Measurements from ENCODE around the gene PLCB4.

Gene PLCB4

DNA sequence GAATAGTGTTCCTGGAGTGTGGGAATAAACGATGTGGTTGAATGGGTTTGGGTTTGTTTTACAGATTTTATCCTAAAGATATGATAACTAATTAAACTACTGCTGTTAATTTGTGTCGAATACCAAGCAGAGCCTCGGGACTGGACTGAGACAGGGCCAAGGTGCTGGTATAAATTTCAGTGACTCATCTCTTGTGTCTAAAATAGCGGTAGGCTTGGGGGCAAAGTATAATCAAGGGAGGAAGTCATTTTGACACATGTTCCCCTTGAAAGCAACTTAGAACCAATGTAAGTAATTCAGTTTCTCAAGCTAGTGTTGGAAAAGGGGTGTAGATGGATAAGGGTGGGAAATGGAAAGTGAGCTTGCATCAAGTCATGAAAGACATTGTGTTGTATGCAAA lies 108.4 kb downstream of the PLCB4 start:
- H4K91ac ChIP-seq (ENCODE audit: low read length) = no peak overlapping the region
- WGBS = 49% methylated on average over 3 of the region's 4 CpGs

DNA sequence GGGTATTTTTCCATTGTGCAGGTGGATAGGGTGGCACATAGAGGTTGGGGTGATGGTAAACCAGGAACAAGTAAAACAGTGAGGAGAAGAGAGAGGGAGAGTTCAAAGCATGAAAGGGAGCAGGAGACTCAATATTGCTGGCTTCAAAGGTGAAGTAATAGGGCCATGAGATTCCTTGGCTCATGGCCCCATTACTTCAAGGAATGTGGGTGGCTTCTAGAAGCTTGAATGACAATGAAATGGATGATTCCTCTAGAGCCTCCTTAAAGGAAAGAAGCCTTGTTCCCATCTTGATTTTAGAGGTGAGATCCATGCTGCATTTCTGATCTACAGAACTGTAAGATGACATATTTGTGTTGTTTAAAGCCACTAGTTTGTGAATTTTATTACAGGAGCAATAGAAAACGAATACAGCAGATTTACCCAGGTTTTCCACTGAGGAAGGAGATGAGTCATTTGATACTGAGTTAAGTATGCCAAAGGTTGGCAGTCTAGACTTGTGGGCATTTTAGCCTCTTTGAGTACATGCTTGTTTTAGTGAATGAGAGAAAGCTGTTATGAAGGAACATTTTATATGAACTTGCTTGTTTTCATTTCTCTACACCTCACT lies 110.4 kb downstream of the PLCB4 start:
- peak; percentile 43 for DNase-seq
- no peak overlapping the region for H2BK12ac ChIP-seq (ENCODE audit: low read length in 2 of 2)
- H3K36me3 ChIP-seq (ENCODE audit: control insufficient read depth in 1 of 2, insufficient read depth in 2 of 2, low read depth in 1 of 2, low read length in 2 of 2) = no peaks in the 10 kb centered on the region
- H3K27ac ChIP-seq (ENCODE audit: low read length, poor library complexity, severe bottlenecking) = peak overlapping the region; percentile 8
- H3K18ac ChIP-seq (ENCODE audit: low read depth in 1 of 2, low read length in 2 of 2) = peak overlapping the region in 1 of 2 experiments; percentile 34
- H2AFZ ChIP-seq (ENCODE audit: low read depth, low read length) = no peak overlapping the region
- no peak overlapping the region for H3K9ac ChIP-seq (ENCODE audit: low read length)
- no peak overlapping the region for H3K14ac ChIP-seq (ENCODE audit: low read length in 2 of 2)
- peak overlapping the region; percentile 9 for H2AK5ac ChIP-seq (ENCODE audit: low read length, severe bottlenecking)
- H3K23ac ChIP-seq (ENCODE audit: low read length in 2 of 2) = no peak overlapping the region
- no peak overlapping the region for H4K91ac ChIP-seq (ENCODE audit: low read length)
- no peak overlapping the region for H4K8ac ChIP-seq (ENCODE audit: low read length)
- no peak overlapping the region for H3K4ac ChIP-seq (ENCODE audit: low read depth in 1 of 2, low read length in 2 of 2)
- 84% methylated on average over 1 of the region's 1 CpG for WGBS
- no peak overlapping the region for H2BK5ac ChIP-seq (ENCODE audit: low read depth, low read length, poor library complexity, severe bottlenecking)
- H2BK120ac ChIP-seq (ENCODE audit: low read depth, low read length) = no peak overlapping the region
- H3K27me3 ChIP-seq (ENCODE audit: control insufficient read depth in 1 of 2, insufficient read depth in 1 of 2, low read length in 2 of 2) = no peaks in the 10 kb centered on the region
- no peaks in the 10 kb centered on the region for H3K4me1 ChIP-seq (ENCODE audit: control insufficient read depth, insufficient read depth, low read depth, low read length)
- no peak overlapping the region for H3K4me2 ChIP-seq (ENCODE audit: low read length, poor library complexity, severe bottlenecking)
- H2BK15ac ChIP-seq (ENCODE audit: low read depth, poor library complexity, severe bottlenecking) = no peak overlapping the region
- H3K9me3 ChIP-seq (ENCODE audit: control insufficient read depth, low read length) = no peaks in the 10 kb centered on the region
- H3K79me1 ChIP-seq (replicated peaks; ENCODE audit: low read length, poor library complexity, severe bottlenecking) = peaks cover 20% of the 10 kb centered on the region
- H3K4me3 ChIP-seq (ENCODE audit: insufficient read depth in 1 of 2, low read depth in 1 of 2, low read length in 2 of 2) = no peak overlapping the region

More for the DNA sequence above, 108.4 kb downstream of the PLCB4 start:
- H3K14ac ChIP-seq (ENCODE audit: low read length in 2 of 2) = no peak overlapping the region
- H3K9ac ChIP-seq (ENCODE audit: low read length) = no peak overlapping the region
- H2BK5ac ChIP-seq (ENCODE audit: low read depth, low read length, poor library complexity, severe bottlenecking) = no peak overlapping the region
- H2BK12ac ChIP-seq (ENCODE audit: low read length in 2 of 2) = no peak overlapping the region
- no peak overlapping the region for H2BK15ac ChIP-seq (ENCODE audit: low read depth, poor library complexity, severe bottlenecking)
- no peak overlapping the region for H2AK5ac ChIP-seq (ENCODE audit: low read length, severe bottlenecking)
- no peak overlapping the region for H3K27ac ChIP-seq (ENCODE audit: low read length, poor library complexity, severe bottlenecking)
- H3K4me2 ChIP-seq (ENCODE audit: low read length, poor library complexity, severe bottlenecking) = no peak overlapping the region
- H3K18ac ChIP-seq (ENCODE audit: low read depth in 1 of 2, low read length in 2 of 2) = no peak overlapping the region
- H3K4me3 ChIP-seq (ENCODE audit: insufficient read depth in 1 of 2, low read depth in 1 of 2, low read length in 2 of 2) = no peak overlapping the region
- no peak overlapping the region for H3K4ac ChIP-seq (ENCODE audit: low read depth in 1 of 2, low read length in 2 of 2)
- H3K23ac ChIP-seq (ENCODE audit: low read length in 2 of 2) = no peak overlapping the region
- H3K27me3 ChIP-seq (ENCODE audit: control insufficient read depth in 1 of 2, insufficient read depth in 1 of 2, low read length in 2 of 2) = no peaks in the 10 kb centered on the region
- H3K36me3 ChIP-seq (ENCODE audit: control insufficient read depth in 1 of 2, insufficient read depth in 2 of 2, low read depth in 1 of 2, low read length in 2 of 2) = no peaks in the 10 kb centered on the region
- no peaks in the 10 kb centered on the region for H3K9me3 ChIP-seq (ENCODE audit: control insufficient read depth, low read length)
- H3K79me1 ChIP-seq (replicated peaks; ENCODE audit: low read length, poor library complexity, severe bottlenecking) = peaks cover 16% of the 10 kb centered on the region
- H2AFZ ChIP-seq (ENCODE audit: low read depth, low read length) = no peak overlapping the region
- H4K8ac ChIP-seq (ENCODE audit: low read length) = no peak overlapping the region
- peak; percentile 18 for DNase-seq
- no peak overlapping the region for H2BK120ac ChIP-seq (ENCODE audit: low read depth, low read length)
- H3K4me1 ChIP-seq (ENCODE audit: control insufficient read depth, insufficient read depth, low read depth, low read length) = no peaks in the 10 kb centered on the region

DNA sequence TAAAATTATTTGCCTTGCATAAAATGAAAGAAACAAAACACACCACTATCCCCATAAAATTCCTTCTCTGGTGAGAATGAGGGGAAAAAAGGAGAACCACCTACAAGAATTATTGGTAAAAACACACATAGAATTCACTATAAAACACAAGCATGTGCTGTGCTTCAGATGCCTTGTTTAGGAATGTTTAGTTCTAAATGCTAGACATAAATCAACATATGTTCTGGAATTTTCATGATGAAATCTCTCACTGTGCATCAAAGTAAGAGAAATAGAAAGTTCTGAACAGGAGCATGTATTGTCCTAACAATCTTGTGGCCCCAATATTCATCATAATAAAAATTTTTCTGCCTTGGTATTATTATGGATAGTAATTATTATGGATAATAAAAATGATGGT lies 111.0 kb downstream of the PLCB4 start:
- Histone ChIP-seq H3K27ac (ENCODE audit: low read length, poor library complexity, severe bottlenecking) (peak overlapping the region; percentile 8), H2BK12ac (ENCODE audit: low read length in 2 of 2) (no peak overlapping the region), H2BK15ac (ENCODE audit: low read depth, poor library complexity, severe bottlenecking) (no peak overlapping the region), H4K91ac (ENCODE audit: low read length) (no peak overlapping the region), H3K23ac (ENCODE audit: low read length in 2 of 2) (no peak overlapping the region), H2AK5ac (ENCODE audit: low read length, severe bottlenecking) (no peak overlapping the region), H2AFZ (ENCODE audit: low read depth, low read length) (no peak overlapping the region), H2BK5ac (ENCODE audit: low read depth, low read length, poor library complexity, severe bottlenecking) (no peak overlapping the region), H3K4ac (ENCODE audit: low read depth in 1 of 2, low read length in 2 of 2) (no peak overlapping the region), H3K14ac (ENCODE audit: low read length in 2 of 2) (no peak overlapping the region), H2BK120ac (ENCODE audit: low read depth, low read length) (no peak overlapping the region), H3K9me3 (ENCODE audit: control insufficient read depth, low read length) (no peaks in the 10 kb centered on the region), H4K8ac (ENCODE audit: low read length) (no peak overlapping the region), H3K4me3 (ENCODE audit: insufficient read depth in 1 of 2, low read depth in 1 of 2, low read length in 2 of 2) (no peak overlapping the region), H3K4me1 (ENCODE audit: control insufficient read depth, insufficient read depth, low read depth, low read length) (no peaks in the 10 kb centered on the region), H3K9ac (ENCODE audit: low read length) (no peak overlapping the region), H3K27me3 (ENCODE audit: control insufficient read depth in 1 of 2, insufficient read depth in 1 of 2, low read length in 2 of 2) (no peaks in the 10 kb centered on the region), H3K4me2 (ENCODE audit: low read length, poor library complexity, severe bottlenecking) (no peak overlapping the region), H3K18ac (ENCODE audit: low read depth in 1 of 2, low read length in 2 of 2) (no peak overlapping the region), H3K36me3 (ENCODE audit: control insufficient read depth in 1 of 2, insufficient read depth in 2 of 2, low read depth in 1 of 2, low read length in 2 of 2) (peaks cover 0 to 1% of the 10 kb centered on the region in 2 experiments), H3K79me1 (replicated peaks; ENCODE audit: low read length, poor library complexity, severe bottlenecking) (peaks cover 20% of the 10 kb centered on the region)
- DNase-seq = no peak

DNA sequence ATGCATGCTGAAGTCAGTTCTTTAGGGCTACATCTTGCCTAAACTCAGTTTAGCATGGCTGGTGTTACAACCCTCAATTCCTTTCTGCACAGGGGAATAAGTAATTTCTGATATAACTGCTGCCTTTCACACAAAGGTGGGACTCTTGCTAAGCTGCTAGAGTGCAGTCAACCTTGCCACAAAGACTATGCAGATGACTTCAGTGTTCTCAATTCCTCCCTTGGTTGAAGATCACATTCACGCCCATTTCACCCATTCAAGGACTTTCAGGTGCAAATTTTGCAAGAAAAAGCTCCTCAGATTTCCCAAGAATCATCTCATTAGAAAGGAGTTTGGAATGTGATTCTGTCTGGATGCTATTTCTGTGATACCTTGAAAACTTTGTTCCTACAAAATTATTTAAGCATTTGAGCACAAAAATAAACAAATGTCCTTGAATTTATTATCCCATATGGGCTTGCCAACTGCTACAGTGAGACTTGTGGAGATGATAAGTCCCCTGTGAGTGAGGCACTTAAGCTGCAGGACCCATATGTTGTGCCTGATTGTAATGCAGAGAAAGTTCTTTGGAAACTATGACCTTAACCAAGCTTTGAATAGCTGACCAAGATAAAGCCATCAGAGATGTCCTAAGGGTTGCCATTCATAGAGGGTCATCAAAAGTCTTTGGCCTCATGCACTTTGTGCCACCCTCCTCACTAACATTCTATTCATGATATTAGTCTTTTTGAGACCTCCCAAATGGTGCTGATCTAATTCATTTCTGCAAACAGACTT lies 111.8 kb downstream of the PLCB4 start:
- Histone ChIP-seq H4K8ac (ENCODE audit: low read length) (no peak overlapping the region), H2BK5ac (ENCODE audit: low read depth, low read length, poor library complexity, severe bottlenecking) (no peak overlapping the region), H3K27me3 (ENCODE audit: control insufficient read depth in 1 of 2, insufficient read depth in 1 of 2, low read length in 2 of 2) (no peaks in the 10 kb centered on the region), H2AFZ (ENCODE audit: low read depth, low read length) (no peak overlapping the region), H2BK12ac (ENCODE audit: low read length in 2 of 2) (no peak overlapping the region), H3K4me3 (ENCODE audit: insufficient read depth in 1 of 2, low read depth in 1 of 2, low read length in 2 of 2) (no peak overlapping the region), H2BK15ac (ENCODE audit: low read depth, poor library complexity, severe bottlenecking) (no peak overlapping the region), H3K14ac (ENCODE audit: low read length in 2 of 2) (no peak overlapping the region), H4K91ac (ENCODE audit: low read length) (no peak overlapping the region), H3K18ac (ENCODE audit: low read depth in 1 of 2, low read length in 2 of 2) (no peak overlapping the region), H3K4me2 (ENCODE audit: low read length, poor library complexity, severe bottlenecking) (no peak overlapping the region), H3K27ac (ENCODE audit: low read length, poor library complexity, severe bottlenecking) (peak overlapping the region; percentile 19), H3K4me1 (ENCODE audit: control insufficient read depth, insufficient read depth, low read depth, low read length) (peaks cover 4% of the 10 kb centered on the region), H3K9ac (ENCODE audit: low read length) (no peak overlapping the region), H3K9me3 (ENCODE audit: control insufficient read depth, low read length) (no peaks in the 10 kb centered on the region), H3K36me3 (ENCODE audit: control insufficient read depth in 1 of 2, insufficient read depth in 2 of 2, low read depth in 1 of 2, low read length in 2 of 2) (peaks cover 0 to 6% of the 10 kb centered on the region in 2 experiments), H3K4ac (ENCODE audit: low read depth in 1 of 2, low read length in 2 of 2) (no peak overlapping the region), H2BK120ac (ENCODE audit: low read depth, low read length) (no peak overlapping the region), H2AK5ac (ENCODE audit: low read length, severe bottlenecking) (no peak overlapping the region), H3K79me1 (replicated peaks; ENCODE audit: low read length, poor library complexity, severe bottlenecking) (peaks cover 22% of the 10 kb centered on the region), H3K23ac (ENCODE audit: low read length in 2 of 2) (no peak overlapping the region)
- no peak for DNase-seq
- WGBS = no CpG with 5 or more reads among the region's 1 CpG
